Coronary artery (tissue), 2 donors: Measurements from ENCODE around the gene GPC3.

ENCODE experiments used
- DNase-seq: peaks from one replicate; pipeline ENCODE4 v3.0.0-alpha.2; 2017; ENCODE audit warnings: low spot score
- H3K27ac ChIP-seq, 2 donors: fragments of 200-600 bp; sonication (generic); one replicate each; pipeline ENCODE4 v1.5.1; 2016 to 2019
- H3K4me3 ChIP-seq: fragments of 200-600 bp; sonication (generic); 2 replicates; pipeline ENCODE4 v1.5.1; 2016; ENCODE audit warnings: mild to moderate bottlenecking, moderate library complexity
- TF ChIP-seq, protein P1 (sequence below): fragments of 200-600 bp; sonication (generic); IDR thresholded peaks from one replicate; pipeline ENCODE4 v1.5.1; 2019; ENCODE audit warnings: antibody characterized with exemption

The GPC3 gene

DNA sequence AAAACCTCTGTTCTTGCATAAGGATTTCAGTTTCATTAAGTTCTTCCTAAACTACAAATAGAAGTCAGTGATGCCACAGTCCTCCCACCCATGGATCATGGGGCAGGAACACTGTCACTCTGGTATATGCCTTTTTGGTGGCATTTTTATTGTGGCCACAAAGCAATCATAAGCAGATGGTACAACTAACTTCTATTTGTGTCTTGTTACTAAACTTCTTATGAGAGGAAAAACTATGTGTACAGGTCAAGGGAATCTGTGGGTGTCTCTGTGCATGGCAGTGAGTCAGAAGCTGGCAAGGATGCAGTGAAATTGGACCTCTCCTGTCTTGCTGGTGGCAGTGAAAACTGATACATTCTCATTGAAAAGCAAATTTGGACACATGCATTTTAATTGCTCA lies 325.1 kb downstream of the GPC3 start:
- no peak overlapping the region for H3K4me3 ChIP-seq
- DNase-seq = no peak
- no peak overlapping the region for H3K27ac ChIP-seq
- TF ChIP-seq, protein P1, sequence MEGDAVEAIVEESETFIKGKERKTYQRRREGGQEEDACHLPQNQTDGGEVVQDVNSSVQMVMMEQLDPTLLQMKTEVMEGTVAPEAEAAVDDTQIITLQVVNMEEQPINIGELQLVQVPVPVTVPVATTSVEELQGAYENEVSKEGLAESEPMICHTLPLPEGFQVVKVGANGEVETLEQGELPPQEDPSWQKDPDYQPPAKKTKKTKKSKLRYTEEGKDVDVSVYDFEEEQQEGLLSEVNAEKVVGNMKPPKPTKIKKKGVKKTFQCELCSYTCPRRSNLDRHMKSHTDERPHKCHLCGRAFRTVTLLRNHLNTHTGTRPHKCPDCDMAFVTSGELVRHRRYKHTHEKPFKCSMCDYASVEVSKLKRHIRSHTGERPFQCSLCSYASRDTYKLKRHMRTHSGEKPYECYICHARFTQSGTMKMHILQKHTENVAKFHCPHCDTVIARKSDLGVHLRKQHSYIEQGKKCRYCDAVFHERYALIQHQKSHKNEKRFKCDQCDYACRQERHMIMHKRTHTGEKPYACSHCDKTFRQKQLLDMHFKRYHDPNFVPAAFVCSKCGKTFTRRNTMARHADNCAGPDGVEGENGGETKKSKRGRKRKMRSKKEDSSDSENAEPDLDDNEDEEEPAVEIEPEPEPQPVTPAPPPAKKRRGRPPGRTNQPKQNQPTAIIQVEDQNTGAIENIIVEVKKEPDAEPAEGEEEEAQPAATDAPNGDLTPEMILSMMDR = no peak

DNA sequence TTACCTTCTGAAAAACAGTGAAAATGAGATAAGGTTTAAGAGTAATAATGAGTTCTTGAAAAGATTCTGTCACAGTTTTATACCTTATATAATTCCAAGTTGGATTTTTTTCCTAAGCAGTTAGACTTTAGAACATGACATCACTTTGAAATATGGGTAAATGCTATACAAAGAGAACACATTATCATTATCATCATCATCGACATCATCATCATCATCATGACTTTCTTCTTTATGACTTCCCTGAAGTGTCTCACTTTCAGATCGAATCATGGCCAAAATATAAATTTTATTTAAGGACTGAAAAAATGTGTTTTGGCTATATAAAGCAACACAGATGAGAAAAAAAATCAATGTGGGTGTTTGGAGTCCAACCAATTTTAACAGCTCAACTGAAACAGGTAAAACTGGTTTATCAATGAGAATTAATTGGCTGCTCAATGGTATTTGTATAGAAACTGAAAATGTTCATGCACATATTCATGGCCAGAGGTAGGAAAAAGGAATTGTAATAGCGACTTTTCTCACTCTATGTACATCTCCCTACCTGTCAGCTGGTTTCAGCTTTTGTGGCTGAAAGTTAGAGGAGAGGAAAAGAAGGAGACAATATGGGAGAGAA lies 327.0 kb downstream of the GPC3 start:
- TF ChIP-seq, protein P1 = no peak
- no peak overlapping the region for H3K27ac ChIP-seq
- H3K4me3 ChIP-seq = no peak overlapping the region
- no peak for DNase-seq

DNA sequence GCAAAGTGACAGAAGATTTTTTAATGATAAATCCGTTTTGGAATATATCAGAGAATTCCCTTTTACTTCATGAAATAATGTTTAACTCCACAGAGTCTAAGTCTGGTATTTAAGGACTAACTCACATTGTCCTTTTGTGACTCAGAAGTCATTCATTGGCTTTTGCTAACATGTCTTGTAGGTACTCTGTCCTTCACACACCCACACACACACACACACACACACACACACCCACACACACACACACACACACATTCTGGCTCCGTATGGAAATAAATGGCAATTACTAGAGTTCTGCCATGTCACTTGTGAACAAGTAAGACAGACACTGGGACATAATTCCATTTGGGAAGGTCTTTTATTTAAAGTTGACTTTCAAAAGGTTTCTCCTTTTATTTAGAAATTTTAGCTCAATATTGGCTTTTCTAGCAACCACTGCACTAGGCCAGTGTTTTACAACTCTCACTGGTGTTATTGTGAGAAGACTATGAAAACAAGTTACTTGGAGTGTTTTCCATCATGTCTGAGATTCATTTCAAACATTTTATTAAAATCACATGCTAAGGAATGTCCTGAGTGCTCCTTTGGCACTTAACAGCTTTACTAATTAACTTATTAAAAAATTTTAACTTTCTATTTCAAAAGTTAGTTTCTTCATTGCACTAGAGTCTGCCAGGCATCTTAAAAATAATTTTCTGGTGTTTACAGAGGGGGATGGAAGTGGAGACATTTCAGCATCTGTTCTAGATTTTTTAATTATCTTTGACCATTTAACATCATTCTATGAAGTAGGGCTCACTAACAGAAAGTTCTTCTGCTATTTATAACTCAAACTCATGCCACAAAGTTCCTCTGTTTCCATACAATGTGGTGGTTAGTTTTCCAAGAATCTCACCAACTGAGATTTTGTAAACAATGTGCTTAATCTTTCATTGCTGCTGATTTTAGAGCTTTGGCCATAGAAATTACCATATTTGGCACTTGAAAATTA lies 329.8 kb downstream of the GPC3 start:
- TF ChIP-seq, protein P1 = no peak
- no peak for DNase-seq
- peak overlapping the region in 1 of 2 donors; percentile 7 for H3K27ac ChIP-seq
- no peak overlapping the region for H3K4me3 ChIP-seq

DNA sequence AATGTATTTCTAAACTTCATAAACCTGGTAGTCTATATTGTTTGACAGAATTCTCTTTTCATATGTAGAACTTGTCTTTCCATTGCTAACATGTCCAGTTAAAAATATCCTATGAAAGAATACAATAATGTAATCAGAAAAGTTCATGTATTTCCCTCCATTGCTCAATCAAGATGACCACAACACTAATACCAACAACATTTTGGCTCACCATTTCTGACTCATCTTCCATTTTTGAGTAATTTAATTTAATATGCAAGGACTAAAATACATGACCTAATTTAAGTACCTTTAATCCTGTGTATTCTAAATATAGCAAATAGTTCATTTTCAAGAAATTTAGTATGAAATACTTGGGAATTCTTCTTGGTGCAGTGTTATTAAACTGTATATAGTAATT lies 330.6 kb downstream of the GPC3 start:
- TF ChIP-seq, protein P1 = no peak
- H3K4me3 ChIP-seq = no peak overlapping the region
- H3K27ac ChIP-seq = no peak overlapping the region
- no peak for DNase-seq

DNA sequence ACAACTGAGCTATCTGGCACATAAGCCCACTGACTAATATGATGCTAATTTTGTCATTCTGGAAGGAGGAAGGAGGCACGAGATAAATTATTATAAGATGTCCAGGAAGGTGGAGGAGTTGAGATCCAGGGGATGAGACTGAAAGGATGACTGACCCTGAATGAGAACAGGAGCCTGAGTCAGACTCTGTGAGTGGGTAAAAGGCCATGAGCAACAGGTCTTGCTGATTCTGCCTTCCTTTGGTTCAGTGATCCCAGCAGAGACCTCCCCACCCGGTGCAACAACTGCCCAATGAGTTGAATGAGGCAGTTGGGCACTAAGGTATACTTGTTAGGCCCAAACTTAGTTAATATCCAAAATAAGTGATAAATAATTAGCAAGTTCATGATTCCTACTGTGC lies 332.0 kb downstream of the GPC3 start:
- no peak for DNase-seq
- Histone ChIP-seq H3K27ac (no peak overlapping the region), H3K4me3 (no peak overlapping the region)
- TF ChIP-seq, protein P1 = no peak

DNA sequence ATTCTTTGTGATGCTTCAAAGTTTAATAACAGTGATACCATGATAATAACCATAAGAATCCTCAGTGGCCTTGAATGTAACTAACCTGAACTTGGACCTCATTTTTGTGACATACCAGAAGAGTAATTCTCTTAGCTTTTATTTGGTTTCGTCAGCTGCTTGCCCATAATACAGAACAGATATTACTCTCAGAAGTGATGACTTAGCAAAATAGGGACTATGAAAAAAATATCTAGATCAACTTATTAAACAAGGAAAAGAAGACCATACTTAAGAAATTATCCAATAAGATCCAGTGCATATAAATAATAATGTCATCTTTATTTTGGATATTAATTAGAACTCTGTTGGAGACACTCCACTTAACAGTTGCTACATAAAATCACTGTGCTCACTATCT lies 333.2 kb downstream of the GPC3 start:
- DNase-seq = no peak
- Histone ChIP-seq H3K27ac (no peak overlapping the region), H3K4me3 (no peak overlapping the region)
- TF ChIP-seq, protein P1 = no peak
